HG03378 (cell line): ENCODE measurements around the gene SFN.
"Not testable (repeated sequence)": the region's sequence is repeated elsewhere in the genome, so short reads cannot be mapped to it uniquely, and the experiment has no call there.

Source experiments
- ATAC-seq: cut with Tn5 transposase; IDR thresholded peaks from one replicate; pipeline ENCODE4 v1.9.1; 2021; ENCODE audit warnings: mild to moderate bottlenecking, moderate library complexity; ENCODE audit not compliant: unreplicated experiment

Gene SFN

GRCh38 chr1:26861889-26862378 lies 1.0 kb upstream of the SFN start:
- ATAC-seq = no peak

DNA sequence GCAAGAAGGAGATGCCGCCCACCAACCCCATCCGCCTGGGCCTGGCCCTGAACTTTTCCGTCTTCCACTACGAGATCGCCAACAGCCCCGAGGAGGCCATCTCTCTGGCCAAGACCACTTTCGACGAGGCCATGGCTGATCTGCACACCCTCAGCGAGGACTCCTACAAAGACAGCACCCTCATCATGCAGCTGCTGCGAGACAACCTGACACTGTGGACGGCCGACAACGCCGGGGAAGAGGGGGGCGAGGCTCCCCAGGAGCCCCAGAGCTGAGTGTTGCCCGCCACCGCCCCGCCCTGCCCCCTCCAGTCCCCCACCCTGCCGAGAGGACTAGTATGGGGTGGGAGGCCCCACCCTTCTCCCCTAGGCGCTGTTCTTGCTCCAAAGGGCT lies 732 bp downstream of the SFN start:
- ATAC-seq = no peak

GRCh38 chr1:26864610-26865480 lies 1.9 kb downstream of the SFN start:
- ATAC-seq = peak; percentile 74

DNA sequence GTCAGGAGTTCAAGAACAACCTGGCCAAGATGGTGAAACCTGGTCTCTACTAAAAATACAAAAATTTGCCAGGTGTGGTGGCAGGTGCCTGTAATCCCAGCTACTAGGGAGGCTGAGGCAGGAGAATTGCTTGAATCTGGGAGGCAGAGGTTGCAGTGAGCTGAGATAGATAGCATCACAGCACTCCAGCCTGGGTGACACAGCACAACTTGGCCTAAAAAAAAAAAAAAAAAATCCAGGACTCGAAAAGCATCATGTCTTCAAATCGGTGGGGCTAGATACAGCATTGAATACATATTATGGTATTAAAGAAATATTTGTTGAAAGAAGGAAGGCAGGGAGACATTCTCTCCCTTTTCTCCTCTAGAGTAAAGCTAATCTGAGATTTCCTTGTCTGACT lies 10.1 kb downstream of the SFN start:
- ATAC-seq = not testable (repeated sequence)

DNA sequence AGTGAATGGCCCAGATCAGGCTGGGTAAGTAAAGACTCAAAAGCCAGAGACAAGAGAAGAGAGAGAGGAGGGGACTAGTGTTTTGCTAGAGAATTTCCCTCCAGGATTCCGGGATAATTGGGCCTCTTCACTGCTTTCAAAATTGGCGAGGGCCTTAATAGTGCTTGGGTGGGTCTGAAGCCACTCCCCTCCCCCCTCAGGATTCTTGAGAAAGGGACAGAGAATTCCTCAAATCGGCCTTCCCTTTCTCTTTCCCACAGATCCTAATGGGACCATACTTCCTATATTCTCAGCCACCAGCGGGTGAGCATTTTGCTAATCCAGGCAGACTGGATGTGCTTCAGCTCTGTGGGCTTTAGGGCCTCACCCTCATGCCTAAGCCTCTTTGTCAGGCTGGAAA lies 11.9 kb downstream of the SFN start:
- no peak for ATAC-seq

GRCh38 chr1:26877326-26877725 lies 14.4 kb downstream of the SFN start:
- ATAC-seq = no peak

DNA sequence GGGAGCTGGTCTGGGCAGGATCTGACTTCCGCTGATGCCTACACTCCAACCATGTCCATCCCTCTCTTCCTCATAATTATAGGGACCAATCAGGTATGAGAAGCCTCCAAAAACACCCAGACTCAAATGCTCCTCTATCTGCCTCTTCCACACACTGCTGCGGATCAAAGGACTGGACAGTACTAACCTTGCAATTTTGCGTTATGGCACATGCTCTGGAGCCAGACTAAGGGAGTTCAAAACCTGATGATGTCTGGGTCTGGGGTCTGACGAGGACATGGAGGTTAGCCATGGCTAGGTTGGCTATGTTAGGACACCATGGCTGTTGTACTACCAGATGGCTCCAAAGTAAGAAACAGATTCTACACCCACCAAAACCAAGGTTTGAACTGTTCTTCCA lies 16.8 kb downstream of the SFN start:
- ATAC-seq = no peak

DNA sequence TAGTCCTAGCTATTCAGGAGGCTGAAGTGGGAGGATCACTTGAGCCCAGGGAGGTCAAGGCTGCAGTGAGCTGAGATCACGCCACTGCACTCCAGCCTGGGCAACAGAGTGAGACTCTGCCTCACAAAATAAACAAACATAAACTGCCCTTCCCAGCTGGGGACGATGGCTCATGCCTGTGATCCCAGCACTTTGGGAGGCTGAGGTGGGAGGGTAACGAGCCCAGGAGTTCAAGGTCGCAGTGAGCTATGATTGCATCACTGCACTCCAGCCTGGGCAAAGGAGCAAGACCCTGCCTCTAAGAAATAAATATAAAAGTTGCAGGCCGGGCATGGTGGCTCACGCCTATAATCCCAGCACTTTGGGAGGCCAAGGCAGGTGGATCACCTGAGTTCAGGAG lies 18.7 kb downstream of the SFN start:
- not testable (repeated sequence) for ATAC-seq

- no peak for ATAC-seq
Observed at GRCh38 chr1:26882696-26883463, 19.9 kb downstream of the SFN start.

- no peak for ATAC-seq
Observed at GRCh38 chr1:26887125-26887524, 24.2 kb downstream of the SFN start.

DNA sequence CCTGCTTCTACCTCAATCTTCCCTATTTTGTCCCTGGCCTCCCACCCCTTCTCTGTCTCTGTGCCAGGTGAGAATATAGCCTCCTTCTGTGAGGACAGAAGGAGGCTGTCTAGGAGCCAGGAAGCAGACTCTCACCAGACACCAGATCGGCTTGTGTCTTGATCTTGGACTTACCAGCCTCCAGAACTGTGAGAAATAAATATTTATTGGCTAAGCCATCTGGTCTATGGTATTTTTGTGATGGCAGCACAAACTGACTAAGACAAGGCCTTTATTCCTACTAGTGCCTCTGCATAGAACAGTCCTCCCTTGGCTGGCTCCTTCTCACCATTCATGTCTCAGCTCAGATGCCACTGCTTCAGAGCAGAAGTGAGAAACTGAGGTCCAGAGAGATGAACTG lies 25.3 kb downstream of the SFN start:
- no peak for ATAC-seq

DNA sequence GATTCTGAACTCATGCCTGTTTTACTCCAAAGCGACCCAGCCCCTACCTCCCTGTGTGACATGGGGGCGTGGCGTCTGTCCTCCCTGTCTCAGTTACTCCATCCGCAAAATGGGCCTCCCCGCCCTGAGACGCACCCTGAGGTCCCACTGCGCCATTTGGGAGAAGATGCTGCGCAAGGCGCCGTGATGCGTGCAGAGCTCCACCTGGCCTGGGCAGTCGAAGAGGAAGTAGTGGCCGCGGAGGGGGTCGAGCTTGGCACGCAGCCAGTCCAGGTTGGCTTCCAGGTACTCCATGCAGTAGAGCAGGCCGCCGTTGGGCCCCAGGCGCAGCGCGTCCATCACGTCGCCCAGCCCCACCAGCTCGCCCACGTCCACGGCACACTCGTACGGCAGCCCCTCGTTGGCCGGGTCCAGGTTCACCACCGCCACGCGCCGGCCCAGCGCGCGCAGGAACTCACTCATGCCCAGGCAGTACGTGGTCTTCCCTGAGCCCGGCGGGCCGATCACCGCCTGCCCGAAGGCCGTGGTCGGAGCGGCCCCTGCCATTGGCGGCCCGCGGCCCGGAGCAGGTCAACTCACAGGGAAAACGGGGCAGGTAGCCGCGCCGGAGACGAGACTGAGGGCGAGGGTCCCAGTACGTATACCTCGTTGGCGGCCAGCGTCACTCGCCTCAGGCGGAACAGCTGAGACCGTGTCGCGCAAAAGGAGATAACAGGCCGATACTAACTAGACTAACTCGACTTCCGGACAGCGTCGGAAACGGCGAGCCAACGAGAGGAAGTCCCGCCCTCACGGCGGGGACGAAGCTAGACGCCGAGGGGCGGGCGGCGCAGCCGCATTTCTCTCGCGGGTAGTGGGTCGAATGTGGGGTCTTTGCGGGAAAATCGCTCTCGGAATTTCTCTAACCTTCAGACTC lies 26.9 kb downstream of the SFN start, which contains the start of gene GPN2:
Gene GPN2, minus strand, starts transcription at position 733 of the 916 bp plus-strand sequence. Its CDS starts 187 bp downstream, at position 546.
- ATAC-seq = peak; percentile 61

DNA sequence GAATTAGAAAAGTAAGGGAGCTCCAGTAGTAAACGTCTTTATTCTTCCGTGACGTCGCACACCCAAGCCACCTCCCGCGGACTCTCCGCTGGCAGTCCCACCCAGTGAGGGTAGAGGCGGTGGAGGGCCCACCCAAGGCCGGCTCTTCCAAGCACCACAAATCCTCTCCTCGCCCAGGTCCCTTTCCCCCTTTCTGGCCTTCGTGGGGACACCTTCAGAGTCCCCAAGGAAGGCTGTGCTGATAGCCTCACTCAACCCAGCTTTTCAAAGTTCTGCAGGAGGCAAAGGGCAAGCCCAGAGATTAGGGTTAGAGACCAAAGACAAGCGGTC lies 27.5 kb downstream of the SFN start:
- ATAC-seq = peak; percentile 12

DNA sequence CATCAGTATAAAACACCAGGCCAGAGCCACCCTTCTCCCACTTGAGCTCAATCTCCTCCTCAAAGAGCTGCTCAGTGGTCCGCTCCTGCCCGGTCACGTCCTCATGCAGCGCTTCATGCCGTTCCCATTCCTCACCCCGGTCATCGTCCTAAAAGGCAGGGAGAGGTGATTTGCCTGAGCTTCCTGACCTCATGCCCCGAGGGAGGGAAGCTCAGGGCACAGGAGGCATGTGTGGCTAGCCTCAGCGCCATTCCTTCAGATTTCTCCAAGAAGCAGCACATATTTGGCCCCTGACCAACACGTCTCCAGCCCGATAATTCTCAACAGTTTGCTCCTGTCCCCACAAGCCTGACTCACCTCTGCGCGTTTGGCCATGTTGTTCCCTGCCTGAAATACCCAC lies 31.3 kb downstream of the SFN start:
- ATAC-seq = no peak

DNA sequence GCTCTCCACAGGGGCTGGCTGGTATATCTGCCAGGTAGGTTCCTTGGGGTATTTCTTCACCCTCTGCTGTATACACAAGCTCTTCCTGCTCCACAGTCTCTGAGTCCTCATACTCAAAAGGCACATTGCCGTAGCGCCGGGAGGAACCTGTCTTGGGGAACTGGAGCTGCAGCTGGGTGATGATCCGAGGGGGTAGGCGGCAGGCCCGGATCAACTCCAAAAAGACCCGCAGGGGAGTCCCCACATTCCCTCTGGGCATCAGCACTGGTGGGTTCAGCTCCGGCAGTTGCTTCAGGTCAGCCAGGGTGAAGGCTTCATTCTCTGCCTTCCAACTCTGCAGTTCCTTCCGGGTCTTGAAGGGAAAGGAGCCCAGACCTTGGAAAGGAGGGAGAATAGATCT lies 34.4 kb downstream of the SFN start:
- ATAC-seq = no peak

DNA sequence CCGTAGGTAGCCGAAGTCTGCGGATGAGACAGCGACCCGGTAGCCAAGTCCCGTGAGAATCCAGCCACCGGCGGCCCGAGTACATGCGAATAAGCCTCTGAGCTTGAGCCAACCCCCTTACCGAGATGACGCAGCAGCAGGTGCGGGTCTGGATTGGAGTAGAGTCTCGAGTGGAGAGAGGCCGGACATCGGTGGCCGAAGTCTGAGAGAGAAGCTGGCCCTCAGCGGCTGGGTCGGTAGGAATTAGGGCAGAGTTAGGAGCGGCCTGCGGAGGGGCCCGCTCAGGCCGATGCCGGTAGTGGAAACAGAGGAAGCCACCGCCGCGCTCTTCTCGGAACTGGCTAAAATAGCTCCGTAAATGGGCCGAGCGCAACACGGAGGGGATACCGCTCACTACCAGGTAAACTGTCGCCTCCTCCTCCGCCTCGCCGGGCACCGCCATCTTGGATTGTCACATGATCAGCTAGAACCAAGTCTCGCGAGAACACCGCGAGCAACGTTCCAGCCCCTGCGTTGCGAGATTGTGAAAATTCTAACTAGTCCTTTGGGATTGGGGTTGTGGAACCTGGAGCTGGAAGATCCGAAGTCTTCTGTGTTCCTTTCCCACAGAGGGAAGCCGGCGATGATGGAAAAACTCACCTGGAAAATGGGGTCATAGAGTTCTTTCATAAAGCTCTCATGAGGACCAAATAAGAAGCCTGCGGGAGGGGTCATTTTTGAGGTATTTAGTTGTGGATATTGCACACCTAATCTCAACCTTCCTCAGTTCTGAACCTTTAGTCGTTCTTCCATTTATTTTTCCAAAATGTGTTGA lies 37.3 kb downstream of the SFN start, which contains the start of gene GPATCH3:
Gene GPATCH3, minus strand, starts transcription at position 467 of the 814 bp plus-strand sequence. Its CDS starts 25 bp downstream, at position 442.
- ATAC-seq = peak; percentile 64

- no peak for ATAC-seq
Observed at GRCh38 chr1:26900815-26901511, 38.0 kb downstream of the SFN start.

DNA sequence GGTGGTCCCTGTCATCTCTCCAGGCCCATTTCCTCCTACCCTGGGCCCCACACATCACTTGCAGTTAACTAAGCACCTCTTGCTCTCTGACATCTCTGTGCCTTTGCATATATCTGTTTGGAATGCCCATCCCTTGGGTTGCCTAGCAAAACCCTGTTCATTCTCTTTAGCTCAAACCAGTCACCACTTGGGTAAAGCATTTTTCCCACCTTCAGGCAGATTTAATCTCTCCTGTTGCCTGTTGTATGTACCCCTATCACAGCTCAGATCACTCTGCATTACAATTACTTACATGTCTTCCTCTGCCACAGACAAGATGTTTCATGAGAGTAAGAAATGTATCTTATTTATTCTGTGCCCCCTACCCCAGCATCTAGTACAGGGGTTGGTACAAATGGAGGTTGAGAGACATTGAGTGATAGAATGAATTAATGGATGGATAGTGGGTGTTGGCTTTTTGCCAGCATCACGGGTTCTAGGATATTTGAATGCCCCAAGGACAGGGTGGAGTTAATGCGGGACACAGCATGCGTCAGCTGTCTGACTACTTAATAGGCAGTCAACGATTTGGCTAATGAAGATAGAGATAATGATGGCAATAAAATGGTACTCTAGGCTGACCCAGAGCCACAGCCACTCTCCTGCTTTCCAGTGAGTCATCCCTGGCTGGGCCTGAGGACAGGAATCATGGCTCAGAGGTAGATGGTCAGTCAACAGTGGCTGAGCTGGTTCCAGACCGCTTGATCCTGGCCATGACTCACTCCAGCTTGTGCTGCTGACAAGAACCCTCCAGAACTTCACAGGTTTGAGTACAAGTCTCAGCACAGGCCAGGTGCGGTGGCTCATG lies 44.3 kb downstream of the SFN start:
- no peak for ATAC-seq
